HG03060 (cell line): ENCODE measurements around the gene CD40.
"Not testable (repeated sequence)": the region's sequence is repeated elsewhere in the genome, so short reads cannot be mapped to it uniquely, and the experiment has no call there.

ENCODE experiments used
- ATAC-seq: cut with Tn5 transposase; IDR thresholded peaks from one replicate; pipeline ENCODE4 v1.9.1; 2021; ENCODE audit warnings: low read depth, moderate number of reproducible peaks; ENCODE audit not compliant: unreplicated experiment

CD40 gene

DNA sequence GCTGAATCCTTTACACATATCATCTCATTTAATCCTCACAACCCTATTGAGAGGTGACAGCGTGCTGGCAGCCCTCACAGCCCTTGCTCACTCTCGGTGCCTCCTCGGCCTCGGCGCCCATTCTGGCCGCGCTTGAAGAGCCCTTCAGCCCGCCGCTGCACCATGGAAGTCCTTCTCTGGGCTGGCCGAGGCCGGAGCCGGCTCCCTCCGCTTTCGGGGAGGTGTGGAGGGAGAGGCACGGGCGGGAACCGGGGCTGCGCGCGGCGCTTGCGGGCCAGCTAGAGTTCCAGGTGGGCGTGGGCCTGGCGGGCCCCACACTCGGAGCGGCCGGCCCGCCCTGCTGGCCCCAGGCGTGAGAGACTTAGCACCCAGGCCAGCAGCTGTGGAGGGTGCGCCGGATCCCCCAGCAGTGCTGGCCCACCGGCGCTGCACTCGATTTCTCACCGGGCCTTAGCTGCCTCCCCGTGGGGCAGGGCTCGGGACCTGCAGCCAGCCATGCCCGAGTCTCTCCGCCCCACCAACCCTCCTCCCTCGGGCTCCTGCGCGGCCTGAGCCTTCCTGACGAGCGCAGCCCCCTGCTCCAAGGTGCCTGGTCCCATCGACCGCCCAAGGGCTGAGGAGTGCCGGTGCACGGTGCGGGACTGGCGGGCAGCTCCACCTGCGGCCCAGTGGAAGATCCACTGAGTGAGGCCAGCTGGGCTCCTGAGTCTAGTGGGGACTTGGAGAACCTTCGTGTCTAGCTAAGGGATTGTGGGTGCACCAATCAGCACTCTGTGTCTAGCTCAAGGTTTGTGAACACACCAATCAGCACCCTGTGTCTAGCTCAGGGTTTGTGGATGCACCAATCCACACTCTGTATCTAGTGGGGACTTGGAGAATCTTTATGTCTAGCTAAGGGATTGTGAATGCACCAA is 26.2 kb upstream of the CD40 start:
- ATAC-seq, result not testable (repeated sequence)

GRCh38 chr20:46093531-46093930 is 24.6 kb upstream of the CD40 start:
- no peak for ATAC-seq

DNA sequence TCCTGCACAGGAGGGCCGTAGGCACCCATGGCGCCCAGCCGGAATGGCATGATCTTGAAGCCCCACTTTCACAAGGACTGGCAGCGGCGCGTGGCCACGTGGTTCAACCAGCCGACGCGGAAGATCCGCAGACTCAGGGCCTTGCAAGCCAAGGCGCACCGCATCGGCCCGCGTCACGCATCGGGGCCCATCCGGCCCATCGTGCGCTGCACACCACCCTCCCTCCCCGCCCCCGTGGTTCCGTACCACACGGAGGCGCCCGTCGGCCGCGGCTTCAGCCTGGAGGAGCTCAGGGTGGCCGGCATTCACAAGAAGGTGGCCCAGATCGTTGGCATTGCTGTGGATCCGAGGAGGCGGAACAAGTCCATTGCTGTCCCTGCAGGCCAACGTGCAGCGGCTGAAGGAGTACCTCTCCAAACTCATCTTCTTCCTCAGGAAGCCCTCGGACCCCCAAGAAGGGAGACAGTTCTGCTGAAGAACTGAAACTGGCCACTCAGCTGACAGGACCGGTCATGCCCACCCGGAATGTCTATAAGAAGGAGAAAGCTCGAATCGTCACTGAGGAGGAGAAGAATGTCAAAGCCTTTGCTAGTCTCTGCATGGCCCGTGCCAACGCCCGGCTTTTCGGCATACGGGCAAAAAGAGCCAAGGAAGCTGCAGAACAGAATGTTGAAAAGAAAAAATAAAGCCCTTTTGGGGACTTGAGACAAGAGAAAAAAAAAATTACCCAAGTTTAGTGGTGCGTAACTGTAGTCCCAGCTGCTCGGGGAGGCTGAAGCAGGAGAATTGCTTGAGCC is 18.4 kb upstream of the CD40 start:
- ATAC-seq, result no peak

- ATAC-seq, result not testable (repeated sequence)
Observed at GRCh38 chr20:46100444-46100843, 17.7 kb upstream of the CD40 start.

GRCh38 chr20:46100988-46101387 is 17.1 kb upstream of the CD40 start:
- ATAC-seq, result no peak

- ATAC-seq, result no peak
Observed at GRCh38 chr20:46101957-46102356, 16.2 kb upstream of the CD40 start.

- ATAC-seq, result no peak
Observed at GRCh38 chr20:46102940-46103339, 15.2 kb upstream of the CD40 start.

DNA sequence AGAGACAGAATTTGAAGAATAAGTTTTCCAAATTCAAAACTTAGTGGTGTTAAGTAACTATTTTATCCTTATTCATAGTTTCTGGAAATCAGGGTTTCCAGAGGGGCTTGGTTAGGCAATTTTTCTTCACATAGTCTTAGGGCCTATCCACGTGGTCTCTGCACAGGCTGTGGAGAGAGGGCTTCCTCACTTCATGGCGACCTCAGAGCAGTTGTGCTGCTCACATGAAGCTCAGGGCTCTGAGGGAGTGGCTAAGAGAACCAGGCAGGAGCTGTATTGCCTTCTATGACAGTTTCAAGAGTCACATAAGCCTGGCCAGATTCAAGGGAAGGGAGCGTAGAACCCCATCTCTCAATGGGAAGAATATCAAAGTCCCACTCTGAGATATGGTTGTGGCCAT is 13.9 kb upstream of the CD40 start:
- ATAC-seq, result no peak

DNA sequence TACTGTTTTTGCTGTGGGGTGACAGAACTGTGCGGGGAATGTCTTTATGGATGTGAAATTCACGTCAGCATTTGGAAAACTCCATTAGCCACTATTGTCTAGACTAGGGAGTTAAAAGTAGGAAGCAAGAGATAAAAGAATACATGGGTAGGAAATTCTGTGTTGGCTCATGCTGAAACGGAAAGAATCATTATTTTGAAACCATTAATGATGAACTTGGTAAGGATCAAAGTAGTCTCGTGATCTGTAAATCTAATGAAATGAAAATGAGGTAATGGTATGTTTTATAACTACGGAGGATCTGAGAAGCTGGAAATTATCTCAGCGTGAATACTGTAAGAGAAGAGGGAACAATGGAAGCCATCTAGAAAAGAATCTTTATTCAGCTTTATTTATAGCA is 11.1 kb upstream of the CD40 start:
- no peak for ATAC-seq

DNA sequence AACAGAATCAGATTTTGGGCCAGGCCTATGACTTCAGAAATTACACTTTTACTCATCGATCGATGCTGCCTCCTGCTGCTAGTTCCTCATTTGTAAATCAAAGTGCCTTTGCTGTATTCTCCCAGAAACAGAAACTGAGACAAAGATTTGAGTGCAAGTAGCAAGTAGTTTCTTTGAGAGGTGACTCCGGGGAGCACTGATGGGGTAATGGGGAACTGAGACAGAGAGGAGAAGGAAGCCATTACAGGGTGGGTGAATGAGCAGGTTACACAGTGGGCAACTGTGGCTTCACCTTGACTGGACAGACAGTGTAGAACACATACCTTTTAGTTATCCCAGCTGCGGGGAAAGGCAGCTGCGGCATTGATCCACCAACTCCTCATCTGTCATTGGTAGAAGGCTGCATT is 9.7 kb upstream of the CD40 start:
- ATAC-seq, result peak; percentile 72

DNA sequence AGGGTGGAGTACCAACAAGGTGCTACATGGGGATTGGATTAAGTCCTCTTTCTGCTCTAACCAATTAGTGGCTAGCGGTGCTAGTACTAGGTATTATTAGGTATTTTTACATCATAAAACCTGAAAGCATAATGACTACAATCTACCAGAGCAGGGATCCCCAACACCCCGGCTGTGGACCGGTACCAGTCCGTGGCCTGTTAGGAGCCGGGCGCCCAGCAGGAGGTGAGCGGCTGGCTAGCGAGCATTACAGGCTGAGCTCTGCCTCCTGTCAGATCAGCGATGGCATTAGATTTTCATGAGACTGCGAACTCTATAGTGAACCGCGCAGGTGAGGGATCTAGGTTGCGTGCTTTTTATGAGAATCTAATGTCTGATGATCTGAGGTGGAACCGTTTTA is 9.1 kb upstream of the CD40 start:
- no peak for ATAC-seq

GRCh38 chr20:46111028-46111835 is 6.9 kb upstream of the CD40 start:
- ATAC-seq, result no peak

GRCh38 chr20:46111836-46112212 is 6.3 kb upstream of the CD40 start:
- ATAC-seq, result no peak

- no peak for ATAC-seq
Observed at GRCh38 chr20:46112430-46113112, 5.5 kb upstream of the CD40 start.

DNA sequence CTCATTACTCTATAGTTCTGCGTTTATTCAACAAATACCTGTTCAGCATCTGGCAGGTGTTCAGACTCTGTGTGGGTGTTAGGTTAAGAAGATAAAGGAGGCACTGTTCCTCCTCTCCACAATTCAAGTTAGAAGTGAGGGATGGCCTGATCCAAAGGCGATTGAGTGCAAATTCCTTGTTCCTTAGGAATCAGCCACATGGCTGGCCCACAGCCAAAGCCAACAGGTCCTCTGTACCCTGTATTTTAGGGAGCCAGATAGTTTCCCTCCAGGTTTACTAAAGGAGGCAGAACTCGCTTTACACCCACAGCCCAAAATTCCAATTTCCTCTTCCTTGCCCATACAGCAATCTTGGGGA is 5.0 kb upstream of the CD40 start:
- ATAC-seq, result no peak

- no peak for ATAC-seq
Observed at GRCh38 chr20:46114449-46114848, 3.7 kb upstream of the CD40 start.

DNA sequence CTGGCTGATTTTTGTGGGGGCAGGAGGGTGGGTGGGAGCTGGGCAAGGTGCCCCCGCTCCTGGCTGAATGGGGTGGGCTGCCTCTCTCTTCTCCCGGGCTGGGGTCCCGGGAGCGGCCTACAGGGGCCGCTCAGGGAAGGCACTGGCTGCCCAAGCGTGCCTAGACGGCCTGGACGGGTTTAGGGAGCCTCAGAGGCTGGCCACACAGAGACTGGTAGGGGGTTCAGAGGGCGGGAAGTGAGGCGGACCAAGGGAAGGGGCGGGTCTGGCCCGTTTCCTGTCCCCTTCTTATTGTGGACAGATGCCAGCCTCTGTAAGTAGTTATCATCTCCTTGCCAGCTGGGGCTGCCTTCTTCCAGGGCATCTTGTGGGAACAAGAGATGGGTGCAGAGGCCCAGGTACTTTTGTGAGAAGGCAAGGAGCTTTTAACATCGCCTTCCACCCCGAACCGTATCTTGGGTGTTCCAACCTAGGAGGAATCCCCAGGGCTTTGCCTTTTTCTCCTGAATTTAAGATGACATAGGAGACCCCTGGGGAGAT is 437 bp downstream of the CD40 start:
- no peak for ATAC-seq

DNA sequence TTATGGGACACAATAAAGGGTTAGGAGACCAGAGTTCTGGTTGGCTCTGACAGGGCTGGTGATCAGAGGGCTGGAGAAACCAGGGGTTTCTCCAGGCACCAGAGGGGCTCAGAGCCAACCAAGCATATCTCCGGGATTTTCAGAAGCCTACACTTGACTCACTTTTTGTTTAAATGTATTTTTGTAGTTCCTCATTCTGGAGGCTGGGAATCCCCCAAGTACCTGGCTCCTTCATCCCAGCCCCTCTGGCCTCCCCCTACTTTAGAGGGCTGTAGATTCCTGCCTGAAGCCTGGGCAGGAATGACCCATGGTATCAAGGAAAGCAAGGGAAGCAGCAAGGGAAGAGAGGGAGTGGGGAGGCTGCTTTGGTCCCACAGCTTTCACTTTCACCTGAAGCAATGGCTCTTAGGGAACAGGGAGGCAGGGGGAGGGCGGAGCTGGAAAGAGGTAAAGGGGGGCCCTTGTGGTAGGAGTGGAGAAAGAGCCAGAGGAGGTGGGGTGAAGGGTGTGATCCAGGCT is 973 bp downstream of the CD40 start:
- ATAC-seq, result no peak

DNA sequence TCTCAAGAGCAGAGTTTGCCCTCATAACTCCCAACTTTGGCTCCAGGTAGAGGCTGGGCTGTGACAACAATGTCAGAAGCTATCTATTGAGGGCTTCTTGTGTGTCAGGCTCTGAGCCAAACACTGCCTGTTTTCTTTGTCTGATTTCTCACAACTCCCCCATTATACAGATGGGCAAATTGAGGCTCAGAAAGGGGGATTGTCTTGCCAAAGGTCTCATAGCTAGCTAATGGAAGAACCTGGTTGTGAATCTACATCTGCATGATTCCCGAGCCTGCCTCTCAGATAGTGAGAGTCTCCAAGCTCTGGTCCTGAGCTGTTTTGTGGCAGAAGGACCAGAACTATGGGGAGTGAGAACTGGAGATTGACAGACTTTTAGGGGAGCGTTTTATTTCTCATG is 1.4 kb downstream of the CD40 start:
- no peak for ATAC-seq

- ATAC-seq, result no peak
Observed at GRCh38 chr20:46120136-46120535, 2.0 kb downstream of the CD40 start.
